C1 segment of cervical spinal cord (tissue), 14 donors: ENCODE data around the gene MARCHF4.
"Not testable (repeated sequence)": the region's sequence is repeated elsewhere in the genome, so short reads cannot be mapped to it uniquely, and the experiment has no call there.

Experiments used
- DNase-seq, 14 donors: peaks; one replicate each; lab custom pipeline; 2025; lab: John Stamatoyannopoulos, UW

The MARCHF4 gene

GRCh38 chr2:216392018-216392562 is 19.8 kb upstream of the MARCHF4 start:
- DNase-seq, result no peak

DNA sequence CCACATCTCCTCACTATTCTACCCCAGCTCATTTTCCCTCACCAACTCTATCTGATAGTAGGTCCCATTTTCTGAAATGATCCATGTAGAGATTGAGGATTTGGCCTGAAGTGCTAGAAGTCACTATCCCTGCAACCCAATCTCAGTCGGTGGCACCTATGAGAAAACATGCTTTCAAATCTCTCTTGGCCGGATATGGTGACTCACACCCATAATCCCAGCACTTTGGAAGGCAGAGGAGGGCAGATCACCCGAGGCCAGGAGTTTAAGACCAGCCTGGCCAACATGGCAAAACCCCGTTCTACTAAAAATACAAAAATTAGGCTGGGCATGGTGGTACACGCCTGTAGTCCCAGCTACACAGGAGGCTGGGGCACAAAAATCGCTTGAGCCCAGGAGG is 19.1 kb upstream of the MARCHF4 start:
- DNase-seq, result no peak

DNA sequence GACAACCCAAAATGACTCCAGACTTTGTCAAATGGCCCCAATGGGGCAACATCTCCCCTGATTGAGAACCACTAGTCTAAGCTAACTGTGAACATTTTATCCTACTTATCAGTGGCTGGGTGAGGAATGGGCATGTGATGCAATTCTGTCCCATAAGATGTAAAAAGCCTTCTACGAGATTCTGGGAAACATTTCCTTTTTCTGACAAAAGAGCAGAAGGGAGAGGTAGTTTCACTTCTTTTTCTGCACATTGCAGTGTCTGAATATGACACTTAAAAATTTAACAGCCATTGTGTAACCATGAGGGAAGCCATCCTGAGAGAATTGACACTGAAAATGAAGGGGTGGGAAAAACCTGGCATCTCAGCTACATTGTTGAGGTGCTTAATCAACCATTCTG is 17.3 kb upstream of the MARCHF4 start:
- no peak for DNase-seq

DNA sequence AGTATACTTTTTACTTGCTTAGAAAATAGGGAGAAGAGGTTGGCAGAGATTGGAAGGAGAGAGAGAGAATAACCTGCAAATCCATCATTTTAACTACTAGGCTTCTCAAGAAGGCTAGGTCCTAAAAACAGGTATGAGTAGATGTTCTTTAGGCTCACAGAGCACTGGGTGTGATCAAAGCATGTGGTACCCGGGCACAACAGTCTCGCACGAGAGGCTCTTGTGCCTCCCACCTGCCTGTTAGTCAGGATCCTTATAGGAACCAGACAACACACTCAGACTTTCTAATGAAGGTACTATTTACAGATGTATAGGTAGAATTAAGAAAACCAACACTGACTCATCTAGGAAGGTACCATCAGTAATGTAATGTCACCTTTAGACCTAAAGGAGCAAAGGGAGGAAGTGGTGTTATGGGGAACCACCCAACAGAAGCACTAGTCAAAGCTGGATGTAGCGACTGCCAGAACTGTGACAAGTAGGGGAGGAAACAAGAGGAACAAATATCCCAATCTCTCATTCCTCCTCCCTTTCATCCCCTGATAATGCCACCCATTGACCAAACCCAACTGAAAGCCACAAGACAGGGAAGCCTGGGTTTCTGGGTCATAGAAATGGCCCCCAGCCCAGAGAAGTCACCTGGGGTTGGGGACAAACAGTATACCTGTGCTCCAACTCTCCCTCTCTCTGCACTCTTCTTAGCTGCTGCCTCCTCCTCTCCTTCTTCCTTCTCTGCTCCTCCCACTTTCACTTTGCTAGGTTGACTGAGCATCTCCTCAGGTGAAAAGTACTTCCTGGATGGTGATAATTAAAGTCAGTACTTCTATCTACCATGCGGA is 16.0 kb upstream of the MARCHF4 start:
- DNase-seq, result no peak

DNA sequence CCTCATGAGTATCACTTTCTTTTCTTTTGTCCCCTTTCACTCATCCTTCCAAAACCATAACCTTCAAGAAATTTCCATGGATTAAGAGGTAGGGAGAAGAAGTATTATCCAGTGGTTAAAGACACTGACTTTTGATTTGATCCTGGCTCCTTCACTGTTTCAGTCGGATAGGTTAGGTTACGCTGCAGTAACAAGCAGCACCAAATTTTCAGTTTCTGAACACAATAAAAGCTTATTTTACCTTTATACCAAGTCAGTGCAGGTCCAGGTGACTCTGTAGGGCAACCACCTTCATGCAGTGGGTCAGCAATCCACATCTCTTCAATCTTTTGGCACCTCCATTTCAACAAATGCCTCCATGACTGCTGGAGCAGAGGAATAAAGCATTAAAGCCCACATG is 15.0 kb upstream of the MARCHF4 start:
- no peak for DNase-seq

GRCh38 chr2:216385478-216385877 is 13.2 kb upstream of the MARCHF4 start:
- DNase-seq, result no peak

- not testable (repeated sequence) for DNase-seq
Observed at GRCh38 chr2:216384409-216384808, 12.1 kb upstream of the MARCHF4 start.

- no peak for DNase-seq
Observed at GRCh38 chr2:216379977-216380376, 7.7 kb upstream of the MARCHF4 start.

GRCh38 chr2:216375286-216375685 is 3.0 kb upstream of the MARCHF4 start:
- DNase-seq, result no peak

- no peak for DNase-seq
Observed at GRCh38 chr2:216373896-216374295, 1.6 kb upstream of the MARCHF4 start.

GRCh38 chr2:216372761-216373291 is 543 bp upstream of the MARCHF4 start:
- DNase-seq, result no peak

- DNase-seq, result no peak
Observed at GRCh38 chr2:216370961-216371712, 1.1 kb downstream of the MARCHF4 start.

GRCh38 chr2:216369821-216370220 is 2.5 kb downstream of the MARCHF4 start:
- no peak for DNase-seq

- no peak for DNase-seq
Observed at GRCh38 chr2:216366777-216367471, 5.4 kb downstream of the MARCHF4 start.

DNA sequence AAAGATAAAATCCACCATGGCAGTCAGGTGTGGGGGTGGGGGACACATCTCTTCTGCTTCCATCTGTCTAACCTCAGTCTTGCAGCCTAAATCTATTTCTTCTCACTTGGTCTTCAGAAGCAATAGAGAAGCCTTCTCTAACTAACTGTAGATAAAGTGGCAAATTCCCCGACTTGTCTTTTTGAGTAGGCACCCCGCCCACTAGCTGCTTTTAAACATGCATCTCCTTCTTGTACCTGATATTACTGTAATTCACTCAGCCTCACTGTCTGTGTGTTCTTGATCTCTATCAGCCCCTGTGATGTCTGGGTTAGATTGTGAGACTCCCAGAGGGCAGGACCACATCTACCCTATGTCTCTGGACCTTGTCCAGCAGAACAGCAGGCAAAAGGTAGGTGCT is 6.8 kb downstream of the MARCHF4 start:
- DNase-seq, result no peak

DNA sequence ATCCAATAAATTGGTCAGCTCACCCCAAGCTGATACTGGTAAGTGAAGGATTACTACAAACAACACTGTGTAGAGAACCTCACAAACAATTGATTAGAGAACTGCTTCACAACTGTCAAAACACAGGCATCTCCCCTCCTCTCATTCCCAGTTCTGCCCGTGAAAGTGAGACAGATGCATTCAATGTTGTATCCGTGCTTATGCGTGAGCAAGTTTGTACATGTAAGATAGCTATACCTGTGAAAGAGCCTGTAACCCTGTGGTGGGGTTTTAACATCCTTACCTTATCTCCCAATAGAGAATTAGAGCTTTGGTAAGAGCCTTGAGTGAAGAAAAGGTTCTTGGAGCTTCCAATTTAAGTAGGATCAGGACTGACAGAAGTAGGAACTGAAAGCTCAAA is 9.1 kb downstream of the MARCHF4 start:
- no peak for DNase-seq

DNA sequence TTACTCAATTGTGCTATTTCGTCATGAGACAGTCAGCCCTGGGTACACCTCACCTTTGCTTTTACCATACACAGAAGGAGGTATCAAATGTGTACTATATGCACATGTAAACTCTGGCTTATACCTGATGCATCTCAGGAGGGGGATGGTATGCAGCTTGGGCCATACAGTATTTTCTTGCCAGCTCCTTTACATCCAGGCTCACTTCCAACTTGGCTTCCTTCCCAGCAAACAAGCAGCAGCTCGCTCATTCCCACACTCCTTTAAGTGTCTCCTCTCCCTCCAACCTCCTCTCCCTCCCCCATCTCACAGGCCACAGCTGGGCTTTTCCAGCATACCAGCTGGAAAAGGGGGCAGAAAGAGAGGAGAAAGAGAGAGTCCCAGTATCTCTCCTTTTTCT is 9.6 kb downstream of the MARCHF4 start:
- no peak for DNase-seq

DNA sequence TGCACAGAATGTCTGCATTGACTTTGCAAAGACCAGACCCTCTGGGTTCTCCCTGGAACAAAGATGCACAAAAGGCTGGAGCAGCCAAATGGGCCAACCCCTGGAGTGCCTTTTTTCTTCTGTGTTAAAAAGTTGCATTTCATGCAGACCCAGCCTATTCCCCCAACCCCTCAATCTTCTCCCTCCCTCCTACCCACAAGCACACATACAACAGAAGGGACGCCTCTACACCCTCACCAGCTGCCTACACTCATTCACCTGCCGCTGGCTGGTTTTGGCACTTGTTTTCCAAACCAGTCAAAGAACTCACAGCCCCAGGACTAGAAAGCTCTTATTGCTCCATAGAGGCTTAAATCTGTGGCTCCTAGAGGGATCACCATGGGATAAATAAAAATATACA is 16.6 kb downstream of the MARCHF4 start:
- DNase-seq, result no peak

- DNase-seq, result no peak
Observed at GRCh38 chr2:216354306-216354705, 18.0 kb downstream of the MARCHF4 start.

- no peak for DNase-seq
Observed at GRCh38 chr2:216352653-216353270, 19.5 kb downstream of the MARCHF4 start.

DNA sequence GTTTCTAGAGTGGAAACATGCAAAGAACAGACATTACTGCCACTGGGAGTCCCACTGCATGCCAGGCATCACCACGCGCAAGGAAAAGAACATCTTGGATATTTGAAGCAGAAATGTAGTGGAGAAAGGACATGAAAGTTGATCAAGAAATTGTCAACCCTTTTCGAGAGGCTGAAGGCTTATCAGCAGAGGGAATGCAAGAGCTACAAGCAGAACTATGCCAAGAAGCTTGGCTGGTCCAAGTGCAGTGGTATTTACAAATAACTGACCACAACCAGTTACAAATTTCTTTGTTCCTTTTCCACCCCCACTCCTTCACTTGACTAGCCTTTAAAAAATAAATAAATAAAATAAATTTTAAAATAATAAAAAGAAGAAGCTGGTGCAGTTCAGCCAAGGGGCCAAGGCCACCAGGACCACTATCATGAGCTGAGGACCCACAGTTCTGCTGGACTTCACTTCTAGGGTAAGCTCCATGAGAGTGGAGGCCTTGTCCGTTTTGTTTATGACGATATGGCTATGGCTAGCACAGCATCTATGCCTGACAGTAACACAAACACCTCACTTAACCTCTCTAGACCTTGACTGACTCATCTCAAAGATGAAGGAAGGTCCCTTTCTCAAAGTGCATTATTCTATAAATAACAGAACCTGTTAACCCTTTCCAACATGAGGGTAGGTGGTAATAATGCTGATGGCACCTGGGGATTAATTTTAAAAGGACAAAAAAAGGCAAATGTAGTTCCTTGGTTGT is 20.9 kb downstream of the MARCHF4 start:
- DNase-seq, result no peak
